GM10847 (cell line): ENCODE measurements around the gene IGFL4.

Source experiments
- POLR2A ChIP-seq: IDR thresholded peaks from 2 replicates; pipeline ENCODE4 v1.6.1; 2011; ENCODE audit not compliant: insufficient read length; ENCODE audit errors: extremely low read depth

The IGFL4 gene

GRCh38 chr19:46032597-46033025 is 8.2 kb downstream of the IGFL4 start:
- no peak for TF ChIP-seq POLR2A

DNA sequence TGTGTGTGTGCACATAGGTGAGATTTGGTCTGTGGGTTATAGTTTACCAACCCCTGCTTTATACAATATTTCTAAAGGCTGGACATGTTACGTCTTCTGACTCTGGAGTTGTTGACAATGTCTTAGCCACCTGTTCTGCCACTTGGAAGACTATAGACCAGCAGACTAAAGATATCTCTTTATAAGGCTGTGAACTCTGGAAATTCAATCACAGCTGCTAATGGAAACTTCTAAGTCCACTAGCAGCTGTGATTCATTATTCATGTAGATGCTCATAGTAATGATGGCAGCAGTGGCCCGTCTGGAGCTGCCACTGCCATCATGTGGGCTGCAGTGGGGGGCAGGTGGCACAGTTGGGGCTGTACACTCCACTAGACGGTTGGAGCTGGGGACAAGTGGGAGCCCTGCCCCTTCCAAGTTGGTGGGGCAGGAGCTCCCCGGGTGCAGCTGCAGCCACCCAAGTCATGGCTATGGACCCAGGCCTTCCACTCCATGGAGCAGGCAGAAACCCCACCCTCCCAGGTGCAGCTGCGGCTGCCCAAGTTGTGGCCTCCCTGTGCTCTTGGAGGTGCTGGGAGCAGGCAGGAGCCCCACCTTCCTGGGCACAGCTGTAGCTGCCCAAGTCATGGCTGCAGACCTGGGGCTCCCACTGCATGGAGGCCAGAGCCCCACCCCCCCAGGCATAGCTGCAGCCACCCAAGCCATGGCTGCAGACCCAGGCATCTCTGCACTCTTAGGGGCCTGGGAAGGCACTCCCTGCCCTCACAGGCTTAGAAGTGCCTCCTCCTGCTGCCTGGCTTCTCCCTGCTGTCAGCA is 8.8 kb downstream of the IGFL4 start:
- no peak for TF ChIP-seq POLR2A

GRCh38 chr19:46030812-46031550 is 9.8 kb downstream of the IGFL4 start:
- TF ChIP-seq POLR2A, result no peak

GRCh38 chr19:46025835-46026234 is 15.0 kb downstream of the IGFL4 start:
- no peak for TF ChIP-seq POLR2A

GRCh38 chr19:46023311-46023779 is 17.5 kb downstream of the IGFL4 start:
- TF ChIP-seq POLR2A, result no peak

DNA sequence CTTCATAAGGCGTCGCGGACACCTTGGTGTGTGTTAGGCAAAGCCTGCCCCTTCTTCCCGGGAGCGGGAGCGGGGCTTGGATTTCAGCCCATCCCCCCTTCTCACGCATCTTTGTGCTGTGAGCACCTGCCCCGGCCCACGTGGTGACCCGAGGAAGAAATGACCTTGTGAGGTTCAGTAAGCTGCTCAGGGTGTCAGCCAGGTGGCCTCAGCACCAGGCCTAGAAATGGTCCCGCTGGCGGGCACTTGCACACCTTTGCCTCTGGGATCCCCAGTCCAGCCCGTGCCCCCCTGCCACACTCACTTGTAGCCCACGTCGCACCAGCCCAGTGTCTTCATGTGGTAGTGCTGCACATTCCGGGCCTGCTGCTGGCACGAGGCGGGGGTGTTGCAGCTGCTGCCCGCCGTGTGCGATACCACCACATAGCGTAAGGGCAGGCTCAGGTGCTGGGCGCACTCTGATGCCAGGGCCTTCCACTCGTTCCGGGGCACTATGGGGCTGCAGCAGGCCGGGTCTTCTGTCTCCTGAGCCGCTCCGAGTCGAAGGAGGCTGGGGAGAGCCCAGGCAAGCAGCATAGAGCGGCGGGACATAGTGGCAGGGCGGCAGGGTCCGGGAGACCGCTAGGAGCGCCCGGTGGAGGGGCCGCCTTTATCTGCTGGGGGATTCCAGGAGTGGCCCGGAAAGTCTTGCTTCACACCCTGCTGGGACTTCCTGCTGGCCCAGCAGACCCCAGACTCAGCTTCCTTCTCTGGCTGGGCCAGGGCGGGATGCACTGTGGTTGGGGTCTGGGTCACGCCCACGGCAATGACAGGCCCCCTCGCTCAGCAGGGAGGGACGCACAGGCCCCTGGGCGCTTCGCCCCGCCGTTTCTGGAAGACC is 18.1 kb downstream of the IGFL4 start, which contains the start of gene PGLYRP1:
Gene PGLYRP1 (minus strand): TSS at position 623 of the 880 bp plus-strand sequence. CDS start 32 bp downstream, at position 591.
- no peak for TF ChIP-seq POLR2A

DNA sequence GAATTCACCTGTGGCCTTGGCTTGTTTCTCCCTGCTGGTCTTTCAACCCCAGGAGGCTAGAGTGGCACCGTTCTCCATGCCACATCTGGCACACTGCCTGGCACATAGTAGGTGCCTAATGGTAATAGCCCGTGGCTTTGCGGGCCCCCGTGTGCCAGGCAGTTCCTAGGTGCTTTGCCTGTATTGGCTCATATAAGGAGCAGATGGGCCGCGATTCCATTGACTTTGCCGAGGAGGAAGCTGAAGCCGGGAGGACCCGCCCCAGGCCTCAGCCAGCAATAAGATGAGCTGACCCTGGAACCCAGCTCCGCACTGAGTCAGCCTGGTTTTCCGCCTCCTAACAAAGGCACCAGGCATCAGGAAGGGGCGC is 18.8 kb downstream of the IGFL4 start:
- no peak for TF ChIP-seq POLR2A

DNA sequence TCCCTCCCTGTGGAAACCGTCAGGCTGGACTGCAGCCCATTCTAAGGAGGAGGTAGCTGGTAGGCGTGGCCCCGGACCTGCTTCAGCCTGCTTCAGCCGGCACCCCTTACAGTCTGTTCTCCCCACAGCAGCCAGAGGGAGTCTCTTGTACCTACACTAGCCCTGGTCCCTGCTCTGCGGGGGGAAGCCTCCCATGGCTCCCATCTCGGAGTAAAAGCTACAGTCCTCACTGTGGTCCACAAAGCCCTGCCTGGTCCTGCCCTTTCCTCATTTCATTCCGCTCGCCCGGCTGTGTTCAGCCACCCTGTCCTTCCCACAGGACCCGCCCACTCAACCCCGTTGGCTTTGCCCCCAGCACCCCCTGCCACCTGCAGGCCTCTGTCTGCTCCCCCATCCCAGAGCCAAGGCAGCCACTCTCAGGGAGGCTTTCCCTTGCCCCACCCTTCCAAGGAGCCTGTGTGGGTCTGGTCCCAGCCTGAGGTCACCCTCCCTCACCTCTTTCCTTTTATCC is 19.2 kb downstream of the IGFL4 start:
- no peak for TF ChIP-seq POLR2A

GRCh38 chr19:46020819-46021125 is 20.0 kb downstream of the IGFL4 start:
- no peak for TF ChIP-seq POLR2A

GRCh38 chr19:46019270-46019669 is 21.5 kb downstream of the IGFL4 start:
- TF ChIP-seq POLR2A, result no peak

GRCh38 chr19:46018729-46019251 is 22.0 kb downstream of the IGFL4 start:
- no peak for TF ChIP-seq POLR2A

- no peak for TF ChIP-seq POLR2A
Observed at GRCh38 chr19:46017874-46018675, 22.7 kb downstream of the IGFL4 start.

DNA sequence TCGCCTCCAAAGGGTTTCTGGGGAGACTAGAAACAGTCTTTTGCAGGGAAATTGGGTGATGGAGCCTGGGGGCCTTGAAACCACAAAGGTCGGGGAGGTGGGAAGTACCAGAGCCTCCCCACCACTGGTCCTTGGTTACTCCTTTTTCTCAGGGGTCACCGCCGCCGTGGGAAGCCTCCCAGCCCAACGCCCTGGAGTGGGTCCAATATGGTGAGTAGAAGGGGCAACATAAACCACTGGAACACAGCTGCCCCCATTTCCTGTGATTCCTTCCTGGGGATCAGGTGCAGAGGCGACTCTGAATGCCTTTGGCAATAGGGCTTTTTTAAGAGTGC is 23.7 kb downstream of the IGFL4 start:
- no peak for TF ChIP-seq POLR2A

DNA sequence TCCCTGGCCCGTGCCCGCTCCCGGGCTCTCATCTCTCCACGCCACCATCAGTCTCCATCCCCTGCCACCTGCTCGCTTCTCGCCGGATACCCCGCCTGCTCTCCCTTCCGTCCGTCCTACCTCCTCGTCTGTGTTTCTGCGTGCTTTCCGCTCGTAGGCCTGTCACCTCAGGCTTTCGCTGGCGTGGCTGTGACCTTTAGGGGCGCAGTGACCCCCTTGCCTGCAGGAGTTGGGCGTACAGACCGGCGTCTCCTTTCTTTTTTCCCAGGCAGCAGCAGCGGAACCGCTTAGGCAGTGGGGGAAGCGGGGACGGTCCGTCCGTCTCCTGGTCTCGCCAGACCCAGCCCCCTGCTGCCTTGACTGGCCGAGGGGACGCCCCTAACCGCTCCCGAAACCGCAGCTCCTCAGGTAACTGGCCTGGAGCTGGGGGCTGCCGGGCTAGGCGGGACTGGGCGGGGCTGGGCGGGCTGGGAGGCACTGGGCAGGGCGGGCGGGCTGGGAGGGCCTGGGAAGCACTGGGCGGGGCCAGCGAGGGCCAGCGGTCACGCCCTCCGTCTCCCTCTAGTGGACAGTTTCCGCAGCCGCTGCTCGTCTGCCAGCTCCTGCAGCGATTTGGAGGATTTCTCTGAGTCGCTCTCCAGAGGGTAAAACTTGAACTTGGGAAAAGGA is 24.2 kb downstream of the IGFL4 start:
- TF ChIP-seq POLR2A, result no peak
